HFFc6 (cell line): ENCODE measurements around the gene NR1I3. TPM values are rescaled to one million over a fixed set of nuclear protein-coding genes. Genes with fewer than 3 reads are reported as not detected.

Experiments
- DNase-seq: peaks from one replicate; pipeline ENCODE4 v3.0.0-alpha.2; 2018
- H3K27ac Mint-ChIP-seq: 2 replicates; pipeline ENCODE4 v1.8.0; 2020; ENCODE audit warnings: mild to moderate bottlenecking, mixed read lengths
- H3K27me3 Mint-ChIP-seq: 2 replicates; pipeline ENCODE4 v1.8.0; 2021; ENCODE audit warnings: mild to moderate bottlenecking, moderate library complexity, mixed read lengths; ENCODE audit not compliant: insufficient read depth
- H3K36me3 Mint-ChIP-seq: 2 replicates; pipeline ENCODE4 v1.8.0; 2021; ENCODE audit warnings: low read depth, mixed read lengths
- H3K4me1 Mint-ChIP-seq: 2 replicates; pipeline ENCODE4 v1.8.0; 2020; ENCODE audit warnings: low read depth, mixed read lengths
- H3K4me3 Mint-ChIP-seq: 2 replicates; pipeline ENCODE4 v1.8.0; 2020; ENCODE audit warnings: mild to moderate bottlenecking, moderate library complexity, mixed read lengths
- H3K9me3 Mint-ChIP-seq: 2 replicates; pipeline ENCODE4 v1.8.0; 2020; ENCODE audit warnings: mild to moderate bottlenecking, mixed read lengths
- CTCF ChIP-seq: fragments of 200-600 bp; sonication (generic); IDR thresholded peaks from 2 replicates; pipeline ENCODE4 v1.5.0; 2021; ENCODE audit warnings: antibody characterized with exemption, mild to moderate bottlenecking
- total RNA-seq, 6 experiments: library from RNA; stranded (reverse); fragmentation: NEBNext Ultra II Directional; extraction: Animal tissue kit (Norgen Biotek cat#: 25700); gene quantifications; 2 replicates in 1 of 6; 3 replicates in 5 of 6; pipeline ENCODE4 v1.2.3, GENCODE V29; 2021

Gene NR1I3
- total RNA-seq, 6 experiments from 2014 or later: not detected

- DNase-seq: no peak
- peaks cover under 1% of the 10 kb centered on the region; the same call in 1 of the 2 replicates for H3K36me3 Mint-ChIP-seq
- peaks cover 5% of the 10 kb centered on the region for H3K27me3 Mint-ChIP-seq
- peak overlapping the region; percentile 81 for H3K4me3 Mint-ChIP-seq
- H3K27ac Mint-ChIP-seq: peak overlapping the region; percentile 86
- peaks cover 58% of the 10 kb centered on the region for H3K4me1 Mint-ChIP-seq
- TF ChIP-seq CTCF: no peak
- no peaks in the 10 kb centered on the region for H3K9me3 Mint-ChIP-seq
Observed at GRCh38 chr1:161197560-161198193, 40.3 kb downstream of the NR1I3 start.

- H3K4me3 Mint-ChIP-seq: peak overlapping the region; percentile 81
- H3K27ac Mint-ChIP-seq: peak overlapping the region; percentile 86
- H3K4me1 Mint-ChIP-seq: peaks cover 59% of the 10 kb centered on the region
- DNase-seq: peak; percentile 68
- TF ChIP-seq CTCF: no peak
- H3K27me3 Mint-ChIP-seq: peaks cover 5% of the 10 kb centered on the region
- no peaks in the 10 kb centered on the region for H3K9me3 Mint-ChIP-seq
- H3K36me3 Mint-ChIP-seq: no peaks in the 10 kb centered on the region
Observed at GRCh38 chr1:161196521-161197451, 41.2 kb downstream of the NR1I3 start.

- peaks cover 53% of the 10 kb centered on the region for H3K4me1 Mint-ChIP-seq
- no peaks in the 10 kb centered on the region for H3K9me3 Mint-ChIP-seq
- peak overlapping the region; percentile 86 for H3K27ac Mint-ChIP-seq
- DNase-seq: no peak
- no peaks in the 10 kb centered on the region for H3K36me3 Mint-ChIP-seq
- peaks cover 5% of the 10 kb centered on the region; the same call in 1 of the 2 replicates for H3K27me3 Mint-ChIP-seq
- TF ChIP-seq CTCF: no peak
- H3K4me3 Mint-ChIP-seq: no peak overlapping the region; the same call in 1 of the 2 replicates
Observed at GRCh38 chr1:161196111-161196510, 41.9 kb downstream of the NR1I3 start.

GRCh38 chr1:161195171-161195570 is 42.8 kb downstream of the NR1I3 start:
- no peak for TF ChIP-seq CTCF
- no peak overlapping the region for H3K4me3 Mint-ChIP-seq
- H3K9me3 Mint-ChIP-seq: no peaks in the 10 kb centered on the region
- no peak for DNase-seq
- peaks cover 3% of the 10 kb centered on the region; the same call in 1 of the 2 replicates for H3K27me3 Mint-ChIP-seq
- H3K4me1 Mint-ChIP-seq: peaks cover 43% of the 10 kb centered on the region
- no peaks in the 10 kb centered on the region for H3K36me3 Mint-ChIP-seq
- no peak overlapping the region; the same call in 1 of the 2 replicates for H3K27ac Mint-ChIP-seq

- Mint-ChIP-seq H3K9me3 (no peaks in the 10 kb centered on the region), H3K36me3 (no peaks in the 10 kb centered on the region), H3K4me1 (peaks cover 38% of the 10 kb centered on the region), H3K4me3 (no peak overlapping the region), H3K27me3 (peaks cover 2% of the 10 kb centered on the region; the same call in 1 of the 2 replicates), H3K27ac (no peak overlapping the region)
- TF ChIP-seq CTCF: 0 out of 2 replicates have a peak, but pooled peaks have one; percentile 13
- no peak for DNase-seq
Observed at GRCh38 chr1:161193561-161194235, 44.3 kb downstream of the NR1I3 start.
